Natural killer cell (primary cell): ENCODE results near the gene DYNC2H1. TPM values are rescaled to one million over a fixed set of nuclear protein-coding genes. Genes with fewer than 3 reads are reported as not detected.
A peak's percentile ranks its signal among the peaks of the same experiment; 100 is the strongest.

Source experiments
- ATAC-seq, 3 donors: fragments of 150-1000 bp in 2 of 3; fragments of 200-7000 bp in 1 of 3; cut with Tn5 transposase; 1 replicate in 1 of 3; 2 replicates in 2 of 3; pipeline ENCODE4 v1.10.0; 2021; ENCODE audit warnings: mild to moderate bottlenecking in 2 of 3, moderate library complexity in 2 of 3
- DNase-seq, 2 donors: peaks; one replicate each; pipeline versions ENCODE4 v3.0.0 to v3.0.0-alpha.2; 2013 to 2021; ENCODE audit warnings: mixed read lengths in 1 of 2
- H3K27ac ChIP-seq: one replicate; pipeline ENCODE4 v1.5.1; 2013; ENCODE audit warnings: mild to moderate bottlenecking, low read length
- H3K27me3 ChIP-seq: one replicate; pipeline ENCODE4 v1.6.1; 2013; ENCODE audit warnings: low read length; ENCODE audit not compliant: control insufficient read depth, insufficient read depth
- H3K36me3 ChIP-seq: one replicate; pipeline ENCODE4 v1.6.1; 2013; ENCODE audit warnings: low read length; ENCODE audit not compliant: control insufficient read depth, insufficient read depth
- H3K4me1 ChIP-seq: one replicate; pipeline ENCODE4 v1.6.1; 2013; ENCODE audit warnings: low read length; ENCODE audit not compliant: control insufficient read depth, insufficient read depth
- H3K4me3 ChIP-seq: one replicate; pipeline ENCODE4 v1.5.1; 2013; ENCODE audit warnings: low read length
- H3K9me3 ChIP-seq: one replicate; pipeline ENCODE4 v1.6.1; 2013; ENCODE audit warnings: low read length; ENCODE audit not compliant: control insufficient read depth, insufficient read depth
- H3K27ac Mint-ChIP-seq, 2 donors: one replicate each; pipeline ENCODE4 v1.8.0; 2022; ENCODE audit warnings: mild to moderate bottlenecking in 2 of 2, mixed read lengths in 2 of 2, moderate library complexity in 1 of 2
- H3K27me3 Mint-ChIP-seq, 2 donors: one replicate each; pipeline ENCODE4 v1.8.0; 2022; ENCODE audit warnings: low read depth in 2 of 2, mixed read lengths in 2 of 2
- H3K36me3 Mint-ChIP-seq: one replicate; pipeline ENCODE4 v1.8.0; 2022; ENCODE audit warnings: mixed read lengths
- H3K4me1 Mint-ChIP-seq, 2 donors: one replicate each; pipeline ENCODE4 v1.8.0; 2022; ENCODE audit warnings: mixed read lengths in 2 of 2
- H3K4me3 Mint-ChIP-seq: one replicate; pipeline ENCODE4 v1.8.0; 2022; ENCODE audit warnings: mild to moderate bottlenecking, moderate library complexity, mixed read lengths
- H3K9me3 Mint-ChIP-seq, 2 donors: one replicate each; pipeline ENCODE4 v1.8.0; 2022; ENCODE audit warnings: mixed read lengths in 2 of 2
- WGBS: methylation state at CpG from one replicate; pipeline ENCODE4 v1.1.7; 2013; ENCODE audit warnings: missing lambda C conversion rate; ENCODE audit not compliant: insufficient coverage; 5-methylcytosine and 5-hydroxymethylcytosine counted together
- intact Hi-C: fragments of 100-400 bp; cut with micrococcal nuclease; formaldehyde crosslinking; loops from one replicate; pipeline ENCODE4 v1.14.2; 2022
- total RNA-seq, 4 donors: library from RNA; stranded (reverse); fragments of 120-200 nt in 1 of 4; gene quantifications; one replicate each; pipeline versions ENCODE4 v1.2.3 to v1.2.4, GENCODE V29; 2013 to 2022
- TF ChIP-seq, protein P1 (sequence below): fragments of 200-600 bp; IDR thresholded peaks from one replicate; pipeline ENCODE4 v1.8.0; 2022; ENCODE audit warnings: antibody characterized with exemption

DYNC2H1 gene
- total RNA-seq, 3 donors from 2014 or later (not counting 1 experiment from before 2014, with no cell fraction given), result 4.1 to 7.5 (median 4.4) TPM

- ATAC-seq, result no peak
- H3K27ac Mint-ChIP-seq, result peak overlapping the region in 1 of 2 donors; percentile 57
- peaks cover 21 to 22% of the 10 kb centered on the region in 2 donors for H3K4me1 Mint-ChIP-seq
- peaks cover 10% of the 10 kb centered on the region for H3K4me1 ChIP-seq
- H3K36me3 Mint-ChIP-seq, result no peaks in the 10 kb centered on the region
- H3K27me3 Mint-ChIP-seq, result no peaks in the 10 kb centered on the region
- H3K4me3 Mint-ChIP-seq, result no peak overlapping the region
- intact Hi-C loops, result no loop called here
- DNase-seq, result no peak
- H3K27me3 ChIP-seq, result no peaks in the 10 kb centered on the region
- peaks cover 31% of the 10 kb centered on the region for H3K36me3 ChIP-seq
- TF ChIP-seq, protein P1, sequence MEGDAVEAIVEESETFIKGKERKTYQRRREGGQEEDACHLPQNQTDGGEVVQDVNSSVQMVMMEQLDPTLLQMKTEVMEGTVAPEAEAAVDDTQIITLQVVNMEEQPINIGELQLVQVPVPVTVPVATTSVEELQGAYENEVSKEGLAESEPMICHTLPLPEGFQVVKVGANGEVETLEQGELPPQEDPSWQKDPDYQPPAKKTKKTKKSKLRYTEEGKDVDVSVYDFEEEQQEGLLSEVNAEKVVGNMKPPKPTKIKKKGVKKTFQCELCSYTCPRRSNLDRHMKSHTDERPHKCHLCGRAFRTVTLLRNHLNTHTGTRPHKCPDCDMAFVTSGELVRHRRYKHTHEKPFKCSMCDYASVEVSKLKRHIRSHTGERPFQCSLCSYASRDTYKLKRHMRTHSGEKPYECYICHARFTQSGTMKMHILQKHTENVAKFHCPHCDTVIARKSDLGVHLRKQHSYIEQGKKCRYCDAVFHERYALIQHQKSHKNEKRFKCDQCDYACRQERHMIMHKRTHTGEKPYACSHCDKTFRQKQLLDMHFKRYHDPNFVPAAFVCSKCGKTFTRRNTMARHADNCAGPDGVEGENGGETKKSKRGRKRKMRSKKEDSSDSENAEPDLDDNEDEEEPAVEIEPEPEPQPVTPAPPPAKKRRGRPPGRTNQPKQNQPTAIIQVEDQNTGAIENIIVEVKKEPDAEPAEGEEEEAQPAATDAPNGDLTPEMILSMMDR, result no peak
- no peak overlapping the region for H3K4me3 ChIP-seq
- no peaks in the 10 kb centered on the region for H3K9me3 ChIP-seq
- H3K9me3 Mint-ChIP-seq, result no peaks in the 10 kb centered on the region
- H3K27ac ChIP-seq, result no peak overlapping the region
These were observed 22.8 kb upstream of the DYNC2H1 start for GRCh38 chr11:103086461-103086860.

- TF ChIP-seq, protein P1, result no peak
- peak overlapping the region; percentile 86 for H3K27ac ChIP-seq
- H3K27ac Mint-ChIP-seq, result peak overlapping the region; percentile 90 to 91
- H3K36me3 Mint-ChIP-seq, result peaks cover 11% of the 10 kb centered on the region
- H3K4me3 ChIP-seq, result peak overlapping the region; percentile 65
- peak; percentile 18 to 51 (median 35) for ATAC-seq
- peaks cover 4% of the 10 kb centered on the region for H3K27me3 ChIP-seq
- peak; percentile 31 to 55 for DNase-seq
- H3K27me3 Mint-ChIP-seq, result peaks cover 24 to 34% of the 10 kb centered on the region in 2 donors
- H3K9me3 ChIP-seq, result no peaks in the 10 kb centered on the region
- 2% methylated on average over 23 of the region's 26 CpGs for WGBS
- peaks cover 0 to 2% of the 10 kb centered on the region in 2 donors for H3K9me3 Mint-ChIP-seq
- H3K4me1 Mint-ChIP-seq, result peaks cover 22 to 24% of the 10 kb centered on the region in 2 donors
- H3K4me1 ChIP-seq, result peaks cover 18% of the 10 kb centered on the region
- intact Hi-C loops, result no loop called here
- peak overlapping the region; percentile 92 for H3K4me3 Mint-ChIP-seq
- H3K36me3 ChIP-seq, result peaks cover 6% of the 10 kb centered on the region
These were observed 18.0 kb upstream of the DYNC2H1 start for GRCh38 chr11:103091064-103091800.

DNA sequence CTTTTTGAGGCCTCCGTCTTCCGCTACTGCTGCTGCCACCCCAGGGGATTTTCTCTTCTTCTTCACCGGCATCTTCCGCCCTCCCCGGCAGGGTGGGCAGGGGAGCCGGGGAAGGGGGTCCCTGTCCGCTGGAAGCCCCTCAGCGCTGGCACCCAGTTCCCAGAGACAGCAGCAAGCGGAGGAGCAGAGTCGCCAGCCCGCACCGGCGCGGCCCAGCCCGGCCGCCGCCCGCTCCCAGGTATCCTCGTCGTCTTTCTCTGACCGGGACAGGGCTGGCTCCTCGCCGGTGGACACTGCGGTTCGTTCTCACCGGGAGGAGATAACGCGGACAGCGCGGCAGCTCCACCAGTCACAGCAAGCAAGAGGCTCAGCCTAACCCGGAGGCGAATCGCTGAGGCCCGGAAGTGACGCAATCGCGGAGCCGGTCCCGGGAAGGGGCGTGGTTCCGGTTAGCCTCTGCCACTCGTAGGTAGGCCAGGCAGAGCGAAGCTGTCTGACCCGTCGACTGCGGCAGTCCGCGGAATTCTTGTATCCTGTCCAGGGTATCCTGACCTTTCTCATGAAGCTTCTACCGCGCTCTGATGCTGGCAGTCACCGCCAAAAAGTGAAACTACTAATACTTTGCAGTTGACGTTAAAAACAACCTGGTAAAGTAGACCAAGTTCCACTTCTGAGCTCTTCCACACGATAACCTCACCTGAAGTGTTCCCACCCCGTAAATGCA is 17.3 kb upstream of the DYNC2H1 start, which contains the start of gene DCUN1D5:
TSS of gene DCUN1D5 (minus strand) at position 360 of the 724 bp plus-strand sequence. CDS start at position 72, 288 bp downstream.
- intact Hi-C loops, result loop anchor here (1.0 kb wide), 1 partner anchor 17 kb away; the partner anchor contains the start of gene DYNC2H1
- DNase-seq (peak; percentile 91 to 97), ATAC-seq (peak; percentile 97 to 98 (median 97))
- peak within 1 kb of the TSS; percentile 90 to 91 for H3K27ac Mint-ChIP-seq
- TF ChIP-seq, protein P1, result no peak
- peaks cover 9% of the 10 kb centered on the region for H3K27me3 ChIP-seq
- peak within 1 kb of the TSS; percentile 86 for H3K27ac ChIP-seq
- under 1% methylated on average over 54 of the region's 54 CpGs for WGBS
- H3K9me3 Mint-ChIP-seq, result peaks cover 0 to 2% of the 10 kb centered on the region in 2 donors
- H3K4me3 ChIP-seq, result peak within 1 kb of the TSS; percentile 65
- H3K4me3 Mint-ChIP-seq, result peak within 1 kb of the TSS; percentile 92
- H3K36me3 ChIP-seq, result peaks cover under 1% of the 10 kb centered on the region
- H3K36me3 Mint-ChIP-seq, result peaks cover 11% of the 10 kb centered on the region
- peaks cover 18% of the 10 kb centered on the region for H3K4me1 ChIP-seq
- H3K27me3 Mint-ChIP-seq, result peaks cover 29 to 41% of the 10 kb centered on the region in 2 donors
- no peaks in the 10 kb centered on the region for H3K9me3 ChIP-seq
- H3K4me1 Mint-ChIP-seq, result peaks cover 18 to 24% of the 10 kb centered on the region in 2 donors
